ENCODE data around the gene KIF11.

KIF11 gene

DNA sequence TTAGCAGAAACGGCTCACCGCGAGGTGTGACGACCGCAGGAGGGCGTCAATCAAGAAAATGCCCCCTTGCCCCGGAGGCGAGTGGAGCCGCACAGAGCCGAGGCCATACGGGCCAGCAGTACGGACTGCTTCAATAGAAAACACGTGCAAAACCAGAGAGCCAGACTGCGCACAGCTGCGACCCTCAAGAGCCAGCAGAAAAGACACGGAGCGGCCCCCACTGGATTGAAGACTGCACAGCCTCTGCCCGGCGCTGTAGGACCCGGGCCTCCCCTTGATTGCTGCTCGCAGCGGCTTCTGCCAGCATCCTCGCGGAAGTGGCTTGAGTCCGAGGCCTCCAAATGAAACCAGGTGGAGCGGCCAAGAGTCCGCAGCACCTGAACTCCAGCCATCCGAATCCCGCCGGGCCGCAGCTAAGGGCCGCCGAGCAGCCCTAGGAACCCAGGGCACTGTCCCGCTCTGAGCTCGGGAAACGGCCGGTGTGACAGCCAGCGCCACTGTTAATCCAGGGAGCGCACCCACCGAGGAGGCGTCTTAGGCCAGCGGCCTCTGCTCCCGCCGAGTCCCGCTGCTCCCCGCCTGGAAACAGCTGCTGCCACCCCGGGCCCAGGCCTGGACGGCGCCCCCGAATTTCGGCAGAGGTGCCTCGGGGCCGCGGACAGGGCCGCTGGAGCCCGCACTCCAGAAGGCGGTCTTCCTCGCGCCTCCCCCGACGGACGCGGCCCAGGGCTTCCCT, 96.2 kb downstream of the KIF11 start:
- DNase-seq: no peak

DNA sequence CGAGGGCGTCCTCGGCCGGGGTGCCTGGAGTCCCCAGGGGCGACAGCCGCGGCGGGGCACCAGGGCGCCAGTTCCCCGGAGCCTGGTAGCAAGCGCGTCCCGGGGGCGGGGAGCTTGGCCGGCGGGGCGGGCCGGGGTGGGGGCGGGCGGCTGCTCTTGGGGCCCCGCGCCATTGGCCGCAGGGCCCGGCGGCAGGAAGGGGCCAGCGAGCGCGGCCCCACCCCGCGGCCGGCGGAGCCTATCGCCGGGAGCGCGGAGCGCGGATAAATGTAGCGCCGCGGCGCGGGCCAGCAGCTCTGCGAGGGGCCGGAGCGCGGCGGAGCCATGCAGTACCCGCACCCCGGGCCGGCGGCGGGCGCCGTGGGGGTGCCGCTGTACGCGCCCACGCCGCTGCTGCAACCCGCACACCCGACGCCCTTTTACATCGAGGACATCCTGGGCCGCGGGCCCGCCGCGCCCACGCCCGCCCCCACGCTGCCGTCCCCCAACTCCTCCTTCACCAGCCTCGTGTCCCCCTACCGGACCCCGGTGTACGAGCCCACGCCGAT, 96.8 kb downstream of the KIF11 start, which contains the start of gene HHEX:
Gene HHEX, plus strand, starts transcription at position 293 of the 548 bp plus-strand sequence. Its CDS starts 32 bp downstream, at position 325.
- DNase-seq: peak; percentile 57

DNA sequence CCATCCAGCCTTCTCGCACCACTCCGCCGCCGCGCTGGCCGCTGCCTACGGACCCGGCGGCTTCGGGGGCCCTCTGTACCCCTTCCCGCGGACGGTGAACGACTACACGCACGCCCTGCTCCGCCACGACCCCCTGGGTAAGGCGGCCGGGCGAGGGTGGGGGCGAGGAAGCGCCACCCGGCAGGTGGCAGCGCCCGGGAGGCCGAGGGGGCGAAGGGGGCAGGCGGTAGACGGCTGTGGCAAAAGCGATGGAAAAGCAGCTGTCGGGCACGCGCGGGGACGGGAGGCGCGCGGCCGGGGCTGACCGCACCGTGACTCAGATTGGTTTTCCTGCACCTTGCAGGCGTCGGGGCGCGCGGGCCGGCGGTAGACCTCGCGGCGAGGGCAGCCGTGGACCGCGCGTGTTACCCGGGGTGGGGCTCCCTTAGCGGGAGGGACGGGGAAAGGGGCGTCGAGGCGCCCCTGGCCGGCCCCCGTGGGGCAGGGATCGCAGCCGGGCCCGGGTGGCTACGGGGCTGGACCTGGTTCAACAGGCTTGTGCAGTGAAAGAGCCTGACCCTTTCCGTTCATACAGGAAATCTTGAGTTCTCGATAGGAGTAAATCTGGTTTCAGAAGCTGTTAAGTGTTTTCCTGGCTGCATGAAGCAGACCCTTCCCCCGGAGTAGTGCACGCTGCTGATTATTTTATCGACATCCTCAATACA, 97.4 kb downstream of the KIF11 start:
- no peak for DNase-seq

DNA sequence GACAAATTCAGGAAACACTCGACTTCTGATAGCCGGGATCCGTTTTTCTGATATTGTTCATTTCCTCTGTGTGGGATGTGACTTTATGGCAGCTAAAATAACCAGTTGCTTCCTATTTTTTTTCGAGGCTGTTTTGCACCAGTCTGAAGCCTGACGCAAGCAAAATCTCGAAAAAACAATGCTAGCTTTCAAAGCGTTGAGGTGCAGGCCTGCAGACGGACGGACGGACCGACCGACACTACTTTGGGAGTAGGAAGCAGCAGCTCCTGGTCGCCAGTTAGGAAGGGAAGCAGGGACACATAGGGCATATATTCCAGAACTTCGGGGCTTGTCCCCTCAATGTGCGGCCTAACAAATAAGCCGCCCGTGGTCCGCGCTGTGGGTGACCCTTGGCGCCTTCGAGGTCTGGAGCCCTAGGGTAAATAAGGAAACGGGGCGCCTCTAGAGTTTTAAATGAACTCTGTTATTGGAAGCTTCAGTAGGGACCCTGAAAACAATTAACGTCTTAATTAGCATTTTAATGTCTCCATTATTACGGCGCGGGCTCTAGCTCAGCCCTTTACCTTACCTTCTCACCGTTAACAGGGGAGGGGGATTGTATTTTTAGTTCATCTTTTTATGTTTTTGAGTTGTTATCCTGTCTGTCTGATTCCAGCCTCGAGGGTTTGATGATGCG, 98.1 kb downstream of the KIF11 start:
- no peak for DNase-seq

DNA sequence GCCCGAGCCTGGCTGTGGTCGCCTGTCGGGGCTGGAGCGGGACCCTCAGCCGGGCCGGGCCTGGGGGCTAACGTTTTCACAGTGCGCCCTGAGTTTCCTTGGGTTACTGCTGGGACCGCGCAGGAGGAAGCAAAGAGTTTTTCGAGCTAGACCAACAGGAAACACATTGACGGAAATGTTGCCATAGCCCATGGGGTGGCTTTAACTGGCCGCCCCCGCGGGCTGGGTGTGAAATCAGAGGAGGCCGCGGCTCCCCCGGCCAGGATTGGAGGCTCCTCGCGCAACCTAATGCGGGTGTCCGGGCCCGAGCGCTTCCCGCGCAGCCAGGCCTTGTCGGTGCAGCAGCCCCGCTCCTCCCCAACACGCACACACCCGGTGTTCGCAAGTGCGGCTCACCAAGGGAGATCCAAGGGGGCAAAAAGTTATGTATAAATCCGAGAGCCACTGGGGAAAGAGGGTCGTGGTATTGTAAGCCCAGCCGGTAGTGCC, 98.7 kb downstream of the KIF11 start:
- no peak for DNase-seq

DNA sequence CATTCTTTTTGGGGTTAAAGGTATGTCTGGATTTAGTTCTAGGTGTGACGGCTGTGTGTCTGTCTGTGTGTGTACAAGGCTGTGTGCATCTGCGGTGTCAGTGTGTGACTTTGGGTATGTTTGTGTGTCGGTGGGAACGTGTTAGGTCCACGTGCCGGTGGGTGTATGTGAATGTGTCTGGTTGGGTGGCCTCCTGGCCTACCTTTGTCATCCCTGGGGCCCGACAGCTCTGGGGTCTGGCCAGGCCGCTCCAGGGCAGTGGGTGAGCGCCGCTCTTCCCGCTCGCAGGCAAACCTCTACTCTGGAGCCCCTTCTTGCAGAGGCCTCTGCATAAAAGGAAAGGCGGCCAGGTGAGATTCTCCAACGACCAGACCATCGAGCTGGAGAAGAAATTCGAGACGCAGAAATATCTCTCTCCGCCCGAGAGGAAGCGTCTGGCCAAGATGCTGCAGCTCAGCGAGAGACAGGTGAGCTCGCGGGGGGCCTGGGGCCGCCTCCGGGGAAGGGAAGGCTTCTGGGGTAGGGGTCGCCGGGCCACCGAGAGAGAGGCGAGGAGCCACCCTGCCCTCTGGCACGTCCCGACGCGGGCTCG, 99.2 kb downstream of the KIF11 start:
- no peak for DNase-seq

DNA sequence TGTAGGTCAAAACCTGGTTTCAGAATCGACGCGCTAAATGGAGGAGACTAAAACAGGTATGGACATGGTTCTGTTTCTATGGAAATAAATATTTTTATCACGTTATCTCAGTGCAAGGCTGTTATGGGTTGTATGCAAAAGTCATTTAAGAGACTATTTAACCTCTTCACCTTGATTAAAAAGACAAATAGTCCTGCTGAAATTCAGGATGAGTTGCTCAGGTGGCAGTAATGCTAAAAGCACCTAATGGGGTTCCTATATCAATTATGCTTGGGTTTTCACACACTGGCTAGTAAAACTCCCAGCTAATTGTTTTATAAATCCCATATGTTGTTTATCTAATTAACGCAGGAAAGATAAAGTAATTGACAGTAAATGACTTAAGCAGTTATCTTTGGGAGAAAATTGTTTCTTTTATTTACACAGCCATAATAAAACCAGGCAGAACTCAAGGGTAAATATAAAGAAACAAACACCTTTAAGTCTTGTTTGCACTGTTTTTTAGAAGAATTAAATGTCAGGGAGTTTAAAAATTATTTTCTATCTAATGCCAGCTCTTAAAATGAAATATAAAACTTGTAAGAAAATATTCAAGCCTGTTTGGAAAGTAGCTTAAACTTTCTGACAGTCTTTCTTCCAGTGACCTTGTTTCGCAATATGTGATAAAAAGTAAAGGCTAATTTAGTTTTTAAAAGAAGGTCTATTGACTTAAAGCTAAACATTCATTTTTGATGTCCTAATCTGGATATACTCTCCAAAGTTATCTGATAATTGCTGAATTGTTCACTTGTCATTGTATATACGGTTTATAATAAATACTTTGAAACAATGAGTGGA, 100.0 kb downstream of the KIF11 start:
- no peak for DNase-seq

DNA sequence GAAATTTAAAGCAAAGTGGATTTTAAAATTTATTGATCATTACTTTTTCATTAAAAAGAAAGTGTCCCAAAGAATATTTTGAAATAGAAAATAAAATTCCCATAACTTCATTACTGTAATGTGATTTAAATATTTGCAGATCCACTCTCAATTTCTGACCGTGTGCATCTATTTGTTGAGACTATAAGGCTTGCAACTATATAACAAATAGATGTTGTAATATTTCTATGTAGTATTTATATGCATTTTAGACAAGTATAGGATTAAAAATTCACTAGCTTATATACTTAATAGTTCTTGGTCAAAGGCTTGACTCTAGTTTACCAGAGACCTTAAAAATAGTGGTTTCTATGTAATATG, 100.6 kb downstream of the KIF11 start:
- DNase-seq: no peak

DNA sequence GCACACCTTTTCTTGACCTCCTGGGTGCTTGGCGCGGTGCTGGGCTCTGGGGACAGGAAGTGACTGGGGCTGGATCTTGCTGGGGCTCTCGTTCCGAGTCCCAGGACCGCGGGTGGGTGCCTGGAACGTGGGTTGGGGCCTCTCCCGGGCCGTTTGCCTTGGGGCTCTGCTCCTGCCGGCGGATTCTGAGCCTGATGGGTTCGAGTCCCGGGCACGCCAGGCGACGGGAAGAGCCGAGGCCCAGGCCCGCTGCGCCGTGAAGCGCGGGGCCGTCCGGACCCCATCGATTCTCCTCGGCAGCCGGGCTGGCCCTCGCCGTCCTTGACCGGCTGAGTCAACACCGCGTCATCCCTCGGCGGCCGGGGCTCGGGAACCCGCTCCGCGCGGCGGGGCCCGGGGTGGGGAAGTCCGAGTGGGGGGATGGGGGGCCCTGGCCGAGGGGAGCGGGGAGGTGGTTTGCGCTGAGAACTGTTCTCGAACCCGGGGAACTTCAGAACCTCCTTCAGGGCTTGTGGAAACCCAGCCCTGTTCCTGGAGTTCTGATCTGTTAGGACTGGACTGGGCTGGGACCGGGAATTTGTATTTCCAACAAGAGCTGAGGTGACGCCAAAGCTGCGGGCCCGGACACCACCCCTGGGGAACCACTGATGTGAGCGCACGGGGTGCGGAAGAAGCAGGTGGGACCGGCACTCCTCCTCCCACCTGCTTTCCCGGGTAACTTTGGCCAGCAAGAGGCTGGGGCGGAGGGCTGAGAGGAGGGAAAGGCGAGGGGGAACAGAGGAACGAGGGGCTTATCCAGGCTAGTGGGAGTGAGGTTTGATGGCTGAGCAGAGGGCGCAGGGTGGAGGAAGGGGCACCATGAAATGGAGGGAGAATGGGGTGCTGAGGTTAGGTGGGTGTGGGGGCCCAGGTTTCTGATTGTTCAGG, 103.0 kb downstream of the KIF11 start:
- DNase-seq: no peak

DNA sequence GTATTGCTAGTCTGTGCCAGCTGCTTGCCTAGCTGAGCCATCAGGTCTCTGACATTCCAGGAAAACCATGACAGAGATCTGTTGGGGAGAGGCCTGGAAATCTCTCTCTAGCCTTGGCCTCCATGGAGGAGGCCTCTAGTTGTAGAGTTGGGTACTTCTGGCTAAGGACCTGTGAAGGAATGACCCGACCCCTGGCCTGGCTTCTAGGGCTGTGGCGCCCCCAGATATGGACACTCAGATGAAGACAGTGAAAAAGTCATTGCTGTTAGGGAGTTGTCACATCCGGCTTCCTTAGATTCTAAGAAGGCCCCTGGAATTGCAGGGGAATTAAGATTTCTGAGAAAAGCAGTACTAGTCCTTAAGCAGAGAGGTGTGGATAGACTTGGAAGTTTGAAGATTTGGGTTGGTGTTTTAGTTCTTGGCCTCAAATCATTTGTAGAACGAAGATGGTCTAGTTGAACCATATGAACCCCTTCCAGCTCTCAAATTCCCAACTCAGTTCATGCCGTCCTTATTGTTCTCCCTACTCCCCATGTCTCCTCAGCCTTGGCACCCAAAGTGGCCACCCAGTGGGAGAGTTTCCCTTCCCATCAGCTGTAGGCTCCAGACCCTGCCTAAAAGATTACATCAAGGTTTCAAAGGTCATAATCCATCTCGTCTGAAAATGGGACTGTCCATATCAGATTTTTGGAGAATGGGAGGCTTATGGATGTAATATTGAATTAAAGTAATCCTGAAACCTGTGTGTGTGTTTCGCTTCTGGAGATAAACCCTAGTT, 103.9 kb downstream of the KIF11 start:
- no peak for DNase-seq

DNA sequence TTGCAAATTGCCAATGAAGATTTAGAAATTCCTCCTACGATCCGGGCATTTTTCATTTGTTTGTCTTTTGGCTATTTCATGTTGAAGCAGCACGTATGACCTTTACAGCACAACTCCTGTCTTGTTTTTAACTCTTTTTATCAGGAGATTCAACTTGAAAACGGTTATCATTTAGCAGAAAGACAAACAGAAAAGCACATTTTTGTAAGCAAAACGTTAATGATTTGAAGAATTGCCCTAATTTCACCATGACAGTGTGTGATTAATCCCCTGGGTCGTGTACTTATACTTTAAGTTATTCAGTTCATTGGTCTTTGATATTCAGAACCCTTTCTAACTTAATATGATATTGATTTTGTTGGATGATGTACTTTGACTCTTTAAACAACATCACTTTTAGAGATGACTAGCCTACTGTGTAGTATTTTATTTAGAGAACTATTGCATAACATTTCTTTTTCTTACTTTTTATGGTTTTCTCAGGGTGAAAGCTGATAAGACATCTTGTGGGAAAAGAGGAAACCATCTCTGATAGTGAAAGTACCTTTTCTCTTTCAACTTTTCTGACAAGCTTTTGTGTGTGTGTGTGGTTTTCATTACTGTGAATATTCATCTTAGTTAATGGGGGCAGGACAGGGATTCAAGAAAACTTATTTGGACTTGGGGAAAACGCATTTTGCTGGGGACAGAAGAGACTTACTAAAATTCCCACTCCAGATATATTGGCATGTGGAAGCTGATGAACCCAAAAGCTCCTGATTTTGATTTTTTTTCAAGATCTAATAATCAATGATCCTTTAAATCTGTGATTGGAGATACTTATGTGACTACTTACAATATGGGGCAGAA, 105.0 kb downstream of the KIF11 start:
- DNase-seq: no peak

DNA sequence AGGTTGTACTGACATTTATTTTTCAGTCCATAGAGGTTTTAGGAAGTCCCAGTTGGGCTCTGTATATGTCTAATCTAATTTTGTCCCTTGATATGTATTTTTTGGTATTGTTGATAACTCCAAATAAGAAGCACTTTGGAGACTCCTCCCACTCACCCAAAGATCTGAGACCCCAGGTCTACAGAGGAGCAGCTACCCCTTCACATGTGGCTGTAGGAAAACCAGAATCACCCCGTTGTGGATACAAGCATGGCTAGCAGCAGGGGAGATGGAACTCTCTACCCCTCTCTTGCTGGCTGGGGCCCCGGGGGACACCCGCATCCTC, 106.2 kb downstream of the KIF11 start:
- DNase-seq: no peak

DNA sequence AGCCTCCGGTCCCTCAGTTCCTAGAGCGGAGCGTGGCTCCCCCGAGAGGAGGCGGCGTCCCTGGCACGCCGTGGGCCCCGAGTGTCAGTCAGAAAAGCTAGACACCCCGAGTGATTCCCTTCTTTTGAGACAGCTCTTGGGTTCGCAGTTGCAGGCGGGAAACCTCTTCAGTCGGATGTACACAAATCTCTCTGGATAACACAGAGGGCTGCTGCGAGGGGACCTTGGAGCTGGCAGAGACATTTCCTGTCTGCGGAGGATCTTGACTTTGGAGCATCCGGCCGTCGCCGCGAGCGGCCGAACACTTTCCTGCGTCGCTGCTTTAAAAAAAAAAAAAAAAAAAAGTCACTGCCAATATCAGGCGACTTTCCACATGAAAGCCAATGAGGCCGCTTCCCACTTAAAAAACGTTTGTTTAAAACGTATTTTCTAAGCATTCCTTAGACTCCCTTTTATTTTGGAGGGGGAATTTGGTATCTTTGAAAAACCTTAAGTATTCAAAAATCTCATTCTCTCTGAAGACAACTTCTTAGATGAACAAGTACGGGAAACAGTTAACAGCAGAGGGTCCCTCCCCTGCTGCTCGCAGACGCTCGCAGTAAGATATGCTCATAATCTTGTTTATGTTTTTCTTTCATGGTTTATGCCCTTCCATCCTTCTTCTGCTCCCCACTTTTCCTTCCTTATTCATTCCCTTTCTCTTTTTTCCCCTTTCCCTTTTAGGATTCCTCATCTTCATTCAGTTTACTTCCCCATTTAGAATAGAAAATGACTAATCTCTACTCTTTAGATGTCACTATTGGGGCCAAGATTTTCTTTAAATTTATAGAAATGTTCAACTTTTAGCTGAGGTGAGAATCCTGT, 106.8 kb downstream of the KIF11 start:
- DNase-seq: no peak

DNA sequence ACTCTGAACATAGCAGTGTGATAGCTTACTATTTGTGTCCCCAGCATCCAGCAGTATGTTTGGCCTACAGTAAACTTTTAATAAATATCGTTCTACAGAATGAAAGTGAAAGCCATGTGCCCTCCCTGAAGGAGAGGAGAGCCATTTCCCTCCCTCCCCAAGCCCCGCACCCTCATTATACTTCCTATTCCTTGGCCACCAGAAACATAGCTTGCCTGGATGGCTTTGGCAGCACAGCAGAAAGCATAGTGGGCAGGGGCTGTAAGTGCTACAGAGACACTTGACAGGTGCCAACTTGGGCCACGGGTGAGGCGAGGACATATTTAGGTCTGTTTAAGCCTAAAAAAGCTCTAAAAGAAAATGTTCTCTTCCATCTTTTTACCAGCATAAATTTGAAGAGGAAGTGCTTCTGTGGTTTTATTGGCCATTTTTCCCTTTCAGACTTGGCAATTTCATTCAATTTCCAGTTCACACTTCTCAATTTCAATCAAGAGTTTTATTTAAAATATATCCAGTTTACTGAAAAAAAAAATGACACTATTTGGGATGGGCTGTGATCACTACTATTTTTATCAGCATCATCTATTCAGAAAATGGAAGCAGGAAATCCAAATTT, 109.5 kb downstream of the KIF11 start:
- DNase-seq: no peak
